Activated B cell treated with CpG ODN at 0.5 μM for 24 hours (primary cell): ENCODE measurements around the gene AIFM2. TPM values are rescaled to one million over a fixed set of nuclear protein-coding genes. Genes with fewer than 3 reads are reported as not detected.

Experiments used
- ATAC-seq: fragments of 200-7000 bp; cut with Tn5 transposase; one replicate; pipeline ENCODE4 v1.10.0; 2021; ENCODE audit warnings: low read depth, mild to moderate bottlenecking, moderate library complexity
- CTCF ChIA-PET: fragments of 350-600 bp; sonication (Branson Sonifier 250); formaldehyde crosslinking; loops from one replicate; lab custom pipeline; 2021; ENCODE audit warnings: antibody characterized with exemption; lab: Charles Lee
- POLR2A ChIA-PET: fragments of 350-600 bp; sonication (Branson Sonifier 250); formaldehyde crosslinking; loops from one replicate; lab custom pipeline; 2021; ENCODE audit warnings: antibody characterized with exemption; lab: Charles Lee
- DNase-seq: peaks from one replicate; pipeline ENCODE4 v3.0.0; 2022
- H3K27ac Mint-ChIP-seq: one replicate; pipeline ENCODE4 v1.8.0; 2020; ENCODE audit warnings: mixed read lengths
- H3K27me3 Mint-ChIP-seq: one replicate; pipeline ENCODE4 v1.8.0; 2021; ENCODE audit warnings: mixed read lengths
- H3K36me3 Mint-ChIP-seq: one replicate; pipeline ENCODE4 v1.8.0; 2021; ENCODE audit warnings: low read depth, mixed read lengths
- H3K4me1 Mint-ChIP-seq: one replicate; pipeline ENCODE4 v1.8.0; 2021; ENCODE audit warnings: mixed read lengths
- H3K4me3 Mint-ChIP-seq: one replicate; pipeline ENCODE4 v1.8.0; 2020; ENCODE audit warnings: mild to moderate bottlenecking, mixed read lengths
- H3K9me3 Mint-ChIP-seq: one replicate; pipeline ENCODE4 v1.8.0; 2020; ENCODE audit warnings: mixed read lengths
- intact Hi-C: fragments of 100-400 bp; cut with micrococcal nuclease; formaldehyde crosslinking; loops from one replicate; pipeline ENCODE4 v1.15.1; 2024
- total RNA-seq: library from RNA; stranded (reverse); gene quantifications from 2 replicates; pipeline ENCODE4 v1.2.3, GENCODE V29; 2022
- TF ChIP-seq, protein P1 (sequence below): fragments of 200-600 bp; IDR thresholded peaks from one replicate; pipeline ENCODE4 v1.8.0; 2022; ENCODE audit warnings: antibody characterized with exemption, mild to moderate bottlenecking

AIFM2 gene
- total RNA-seq, 1 donor from 2014 or later: 10.8 TPM

DNA sequence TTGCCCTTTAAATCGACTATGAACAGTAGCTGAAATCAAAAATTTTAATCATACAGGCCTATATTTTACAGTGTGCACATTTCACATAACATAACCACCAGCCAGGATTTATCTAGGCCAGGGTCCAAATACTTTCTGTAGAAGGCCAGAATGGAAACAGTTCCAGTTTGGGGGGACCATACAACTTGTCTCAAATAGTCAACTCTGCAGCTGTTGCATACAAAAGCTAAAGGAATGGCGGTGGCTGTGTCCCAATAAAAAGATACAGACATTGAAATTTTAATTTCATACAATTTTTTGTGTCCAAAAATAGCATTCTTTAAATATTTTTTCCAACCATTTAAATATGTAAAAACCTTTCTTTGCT is 14.6 kb upstream of the AIFM2 start:
- peak overlapping the region; percentile 95 for H3K4me3 Mint-ChIP-seq
- H3K36me3 Mint-ChIP-seq: peaks cover 30% of the 10 kb centered on the region
- TF ChIP-seq, protein P1, sequence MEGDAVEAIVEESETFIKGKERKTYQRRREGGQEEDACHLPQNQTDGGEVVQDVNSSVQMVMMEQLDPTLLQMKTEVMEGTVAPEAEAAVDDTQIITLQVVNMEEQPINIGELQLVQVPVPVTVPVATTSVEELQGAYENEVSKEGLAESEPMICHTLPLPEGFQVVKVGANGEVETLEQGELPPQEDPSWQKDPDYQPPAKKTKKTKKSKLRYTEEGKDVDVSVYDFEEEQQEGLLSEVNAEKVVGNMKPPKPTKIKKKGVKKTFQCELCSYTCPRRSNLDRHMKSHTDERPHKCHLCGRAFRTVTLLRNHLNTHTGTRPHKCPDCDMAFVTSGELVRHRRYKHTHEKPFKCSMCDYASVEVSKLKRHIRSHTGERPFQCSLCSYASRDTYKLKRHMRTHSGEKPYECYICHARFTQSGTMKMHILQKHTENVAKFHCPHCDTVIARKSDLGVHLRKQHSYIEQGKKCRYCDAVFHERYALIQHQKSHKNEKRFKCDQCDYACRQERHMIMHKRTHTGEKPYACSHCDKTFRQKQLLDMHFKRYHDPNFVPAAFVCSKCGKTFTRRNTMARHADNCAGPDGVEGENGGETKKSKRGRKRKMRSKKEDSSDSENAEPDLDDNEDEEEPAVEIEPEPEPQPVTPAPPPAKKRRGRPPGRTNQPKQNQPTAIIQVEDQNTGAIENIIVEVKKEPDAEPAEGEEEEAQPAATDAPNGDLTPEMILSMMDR: no peak
- intact Hi-C loops: loop anchor here (5.0 to 10.0 kb wide), 6 partner anchors 195 to 1425 kb away; partner anchors contain the start of genes CCAR1, FAM241B and PCBD1
- ATAC-seq (no peak), DNase-seq (no peak)
- peak overlapping the region; percentile 89 for H3K27ac Mint-ChIP-seq
- H3K4me1 Mint-ChIP-seq: peaks cover 27% of the 10 kb centered on the region
- H3K27me3 Mint-ChIP-seq: no peaks in the 10 kb centered on the region
- CTCF ChIA-PET: interaction anchor here (0.6 to 2.9 kb wide), 11 partner anchors 11 to 258 kb away, joined by 3 to 49 read pairs (median 5); partner anchors contain the start of gene SAR1A
- H3K9me3 Mint-ChIP-seq: no peaks in the 10 kb centered on the region
- POLR2A ChIA-PET: interaction anchor here (0.6 to 6.7 kb wide), 6 partner anchors 9 to 1321 kb away, joined by 3 to 106 read pairs (median 4); partner anchors contain the start of genes SAR1A and SGPL1

DNA sequence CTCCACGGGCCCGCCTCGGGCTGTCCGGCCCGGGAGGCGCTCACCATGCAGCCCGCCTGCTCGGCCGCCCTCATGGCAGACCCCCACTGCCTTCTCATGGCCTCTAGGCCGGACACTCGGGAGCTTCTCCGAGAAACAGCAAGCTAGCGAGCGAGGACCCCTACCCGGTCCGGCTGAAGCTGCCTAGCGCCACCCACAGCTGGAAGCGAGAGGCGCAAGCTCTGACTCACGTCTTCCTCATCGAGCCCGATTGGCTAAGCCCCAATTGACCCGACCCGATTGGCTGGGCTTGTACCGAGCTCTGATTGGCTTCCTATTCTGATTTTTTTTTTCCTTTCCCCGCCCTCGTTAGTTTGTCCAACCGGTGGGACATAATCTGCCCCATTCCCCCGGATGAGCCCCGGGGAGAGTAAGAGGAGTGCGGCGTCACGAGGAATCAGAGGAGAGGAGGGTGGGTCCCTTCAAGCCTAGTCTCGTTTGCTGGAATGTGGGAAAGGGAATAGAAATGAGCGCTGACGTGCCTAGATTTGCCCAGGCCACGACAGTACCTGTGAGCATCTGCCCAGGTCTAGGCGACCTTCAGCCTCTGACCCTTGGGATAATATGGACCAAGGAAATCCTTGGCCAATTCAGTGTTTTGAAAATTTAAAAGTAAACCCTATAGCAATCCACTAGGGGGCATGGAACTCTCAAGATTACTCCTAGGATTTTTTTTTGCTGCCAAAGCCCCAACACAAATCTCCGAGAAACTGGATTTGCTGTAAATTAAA is 14.0 kb upstream of the AIFM2 start, which contains the start of gene TYSND1:
TYSND1 (minus strand) TSS at position 212 of the 770 bp plus-strand sequence; CDS start at position 98, 114 bp downstream.
- peaks cover 27% of the 10 kb centered on the region for H3K4me1 Mint-ChIP-seq
- CTCF ChIA-PET: interaction anchor here (0.6 to 2.9 kb wide), 19 partner anchors 11 to 258 kb away, joined by 3 to 49 read pairs (median 5); partner anchors contain the start of genes AIFM2 and SAR1A
- H3K4me3 Mint-ChIP-seq: peak within 1 kb of the TSS; percentile 95
- ATAC-seq: peak; percentile 80
- TF ChIP-seq, protein P1: no peak
- H3K27me3 Mint-ChIP-seq: no peaks in the 10 kb centered on the region
- POLR2A ChIA-PET: interaction anchor here (0.6 to 6.7 kb wide), 15 partner anchors 11 to 1815 kb away, joined by 3 to 106 read pairs (median 4); partner anchors contain the start of genes AIFM2, DDX21, EIF4EBP2 and HNRNPH3
- no peak for DNase-seq
- no peaks in the 10 kb centered on the region for H3K9me3 Mint-ChIP-seq
- H3K27ac Mint-ChIP-seq: peak within 1 kb of the TSS; percentile 96
- intact Hi-C loops: loop anchor here (1.0 to 10.0 kb wide), 12 partner anchors 24 to 1424 kb away; partner anchors contain the start of genes CCAR1, EIF4EBP2, FAM241B and PCBD1
- peaks cover 24% of the 10 kb centered on the region for H3K36me3 Mint-ChIP-seq

DNA sequence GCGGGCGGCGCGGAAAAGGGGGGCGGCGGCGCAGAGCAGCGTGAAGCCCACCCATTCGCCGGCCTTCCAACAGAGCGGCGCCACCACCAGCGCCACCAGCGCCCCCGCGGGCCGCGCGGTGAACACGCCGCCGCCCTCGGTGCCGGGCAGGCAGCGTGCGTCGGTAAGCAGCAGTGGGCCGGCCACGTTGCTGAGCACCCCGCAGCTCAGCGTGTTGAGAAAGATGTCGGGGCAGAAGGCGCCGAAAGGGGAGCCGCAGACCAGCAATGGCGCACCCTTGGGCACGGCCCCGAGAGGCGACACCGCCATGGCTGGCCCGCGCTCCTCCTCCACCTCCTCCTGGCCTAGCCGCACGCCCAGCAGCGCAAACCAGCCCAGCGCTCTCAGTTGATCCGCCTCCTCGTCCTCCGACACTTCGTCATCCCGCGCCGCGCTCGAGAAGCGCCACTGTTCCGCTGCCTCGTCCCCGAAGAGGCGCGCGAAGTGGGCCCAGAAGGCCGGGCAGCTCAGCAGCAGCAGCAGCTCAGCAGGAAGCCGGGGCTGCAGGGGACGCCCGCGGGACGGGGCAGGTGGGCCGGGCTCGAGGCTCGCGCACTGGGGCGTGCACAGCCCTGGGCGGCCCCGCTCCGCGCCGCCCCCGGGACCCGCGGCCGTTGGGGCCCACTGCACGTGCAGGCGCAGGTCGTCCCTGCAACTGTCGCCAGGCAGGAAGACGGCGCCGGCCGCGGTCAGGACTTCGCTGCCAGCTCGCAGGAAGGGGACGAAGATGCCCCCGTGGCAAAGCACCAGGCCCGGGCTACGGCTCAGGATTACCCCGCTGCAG is 13.3 kb upstream of the AIFM2 start:
- intact Hi-C loops: loop anchor here (1.0 to 10.0 kb wide), 13 partner anchors 14 to 1424 kb away; partner anchors contain the start of genes AIFM2, CCAR1, EIF4EBP2 and FAM241B
- Mint-ChIP-seq H3K36me3 (peaks cover 16% of the 10 kb centered on the region), H3K27ac (peak overlapping the region; percentile 96), H3K9me3 (no peaks in the 10 kb centered on the region), H3K27me3 (no peaks in the 10 kb centered on the region), H3K4me3 (peak overlapping the region; percentile 95), H3K4me1 (peaks cover 27% of the 10 kb centered on the region)
- peak; percentile 80 for DNase-seq
- CTCF ChIA-PET: interaction anchor here (0.7 to 2.9 kb wide), 18 partner anchors 10 to 259 kb away, joined by 3 to 49 read pairs (median 5); partner anchors contain the start of genes AIFM2 and SAR1A
- TF ChIP-seq, protein P1: no peak
- peak; percentile 63 for ATAC-seq
- POLR2A ChIA-PET: interaction anchor here (0.8 to 6.7 kb wide), 16 partner anchors 10 to 1814 kb away, joined by 3 to 106 read pairs (median 4); partner anchors contain the start of genes AIFM2, DDX21, EIF4EBP2 and HNRNPH3

DNA sequence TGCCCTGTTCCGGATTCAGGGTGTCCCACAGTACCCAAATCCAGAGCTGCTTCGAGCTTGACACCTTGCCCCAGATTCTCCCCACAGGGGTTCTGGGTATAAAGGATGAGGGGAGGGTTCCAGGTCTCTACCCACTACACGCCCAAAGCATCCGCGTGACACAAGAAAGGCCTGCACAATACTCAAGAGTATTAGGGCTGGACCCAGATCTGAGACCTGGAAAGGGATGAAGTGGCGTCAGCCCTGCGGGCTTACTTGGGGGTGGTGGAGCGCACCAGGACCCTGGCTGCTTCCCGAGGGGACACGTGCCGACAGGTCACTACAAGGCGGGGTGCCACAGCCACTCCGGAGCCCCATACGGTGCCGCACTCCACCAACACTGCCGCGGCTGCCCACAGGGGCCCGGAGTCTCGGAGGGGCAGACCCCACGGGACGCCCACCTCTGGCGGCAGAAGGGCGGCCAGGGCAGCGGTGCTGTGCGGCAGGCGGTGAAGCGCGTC is 12.6 kb upstream of the AIFM2 start:
- H3K27me3 Mint-ChIP-seq: no peaks in the 10 kb centered on the region
- ATAC-seq (no peak), DNase-seq (no peak)
- intact Hi-C loops: loop anchor here (1.0 to 10.0 kb wide), 7 partner anchors 13 to 1423 kb away; partner anchors contain the start of genes AIFM2, CCAR1, FAM241B and PCBD1
- no peaks in the 10 kb centered on the region for H3K9me3 Mint-ChIP-seq
- peak overlapping the region; percentile 95 for H3K4me3 Mint-ChIP-seq
- POLR2A ChIA-PET: interaction anchor here (1.2 to 6.7 kb wide), 7 partner anchors 10 to 1813 kb away, joined by 3 to 106 read pairs (median 6); partner anchors contain the start of genes HNRNPH3, PPA1 and SAR1A
- peaks cover 14% of the 10 kb centered on the region for H3K36me3 Mint-ChIP-seq
- CTCF ChIA-PET: interaction anchor here (1.8 to 2.9 kb wide), 6 partner anchors 12 to 260 kb away, joined by 4 to 18 read pairs (median 12); partner anchors contain the start of genes AIFM2 and SAR1A
- TF ChIP-seq, protein P1: no peak
- H3K4me1 Mint-ChIP-seq: peaks cover 27% of the 10 kb centered on the region
- H3K27ac Mint-ChIP-seq: peak overlapping the region; percentile 68
